Right lobe of liver (tissue), 6 donors: Measurements from ENCODE around the gene IPMK. TPM values are rescaled to one million over a fixed set of nuclear protein-coding genes. Genes with fewer than 3 reads are reported as not detected.

Experiments
- ATAC-seq, 4 donors: fragments of 200-7000 bp; cut with Tn5 transposase; one replicate each; pipeline ENCODE4 v1.9.1; 2020; ENCODE audit warnings: mild to moderate bottlenecking in 4 of 4, moderate library complexity in 4 of 4
- DNase-seq, 3 donors: peaks; one replicate each; pipeline ENCODE4 v3.0.0-alpha.2; 2020
- H3K27ac ChIP-seq, 3 donors: fragments of 200-600 bp; one replicate each; pipeline ENCODE4 v1.8.0; 2022
- H3K27me3 ChIP-seq, 2 donors: fragments of 200-600 bp; one replicate each; pipeline ENCODE4 v1.8.0; 2022
- H3K36me3 ChIP-seq, 4 donors: fragments of 200-600 bp; sonication (generic) in 1 of 4; one replicate each; pipeline versions ENCODE4 v1.5.1 to v1.8.0; 2017 to 2022; ENCODE audit warnings: control low read depth in 1 of 4
- H3K4me1 ChIP-seq, 4 donors: fragments of 200-600 bp; sonication (generic) in 1 of 4; one replicate each; pipeline versions ENCODE4 v1.5.1 to v1.8.0; 2017 to 2022; ENCODE audit warnings: control low read depth in 1 of 4
- H3K4me3 ChIP-seq, 3 donors: fragments of 200-600 bp; one replicate each; pipeline ENCODE4 v1.8.0; 2022
- H3K9me3 ChIP-seq, 4 donors: fragments of 200-600 bp; sonication (generic) in 1 of 4; one replicate each; pipeline versions ENCODE4 v1.5.1 to v1.8.0; 2017 to 2022; ENCODE audit warnings: control low read depth in 1 of 4
- CTCF ChIP-seq, 4 donors: fragments of 200-600 bp in 3 of 4; fragments of 450-650 bp in 1 of 4; IDR thresholded peaks; one replicate each; pipeline versions ENCODE4 v1.5.1 to v1.8.0; 2016 to 2022; ENCODE audit warnings: antibody characterized with exemption in 4 of 4, mild to moderate bottlenecking in 2 of 4
- POLR2A ChIP-seq: fragments of 450-650 bp; IDR thresholded peaks from one replicate; pipeline ENCODE4 v1.6.1; 2017; ENCODE audit warnings: antibody characterized with exemption, mild to moderate bottlenecking
- intact Hi-C, 2 donors: fragments of 100-400 bp; cut with DNase I; formaldehyde crosslinking; loops; one replicate each; pipeline versions ENCODE4 v1.11.2 to v1.14.1; 2022
- total RNA-seq, 6 experiments: library from RNA; depleted of rRNA in 2 of 6; stranded (reverse); fragments of >200 nt in 2 of 6; fragmentation: NEBNext Ultra II Directional in 3 of 6; extraction: Animal tissue kit (Norgen Biotek cat#: 25700) in 3 of 6; gene quantifications; one replicate each; pipeline versions ENCODE4 v1.1.0 to v1.2.4, GENCODE V29; 2016 to 2023
- donor health status: DM: no; HTN: yes; CAD: no.
- donor health status: DM: no; HTN: no; CAD: no.
- donor health status: DM: no; HTN: no; CAD: no.
- donor health status: DM: no; HTN: yes; CAD: no.
- donor health status: DM: no; HTN: yes; CAD: no.

Gene IPMK
- total RNA-seq, 6 experiments from 2014 or later, result 2.8 to 8.1 (median 4.7) TPM

- H3K27ac ChIP-seq, result no peak overlapping the region
- intact Hi-C loops, result no loop called here
- DNase-seq (no peak), ATAC-seq (no peak)
- H3K27me3 ChIP-seq, result no peaks in the 10 kb centered on the region
- H3K36me3 ChIP-seq, result no peaks in the 10 kb centered on the region
- H3K4me3 ChIP-seq, result no peak overlapping the region
- H3K9me3 ChIP-seq, result no peaks in the 10 kb centered on the region
- no peak for TF ChIP-seq POLR2A
- no peak for TF ChIP-seq CTCF (IDR thresholded peaks at IDR 0.05)
- no peaks in the 10 kb centered on the region for H3K4me1 ChIP-seq
These were observed 123.8 kb downstream of the IPMK start for GRCh38 chr10:58143944-58144343.

Other genes starting within 250 kb of the IPMK start
- 10 to 100 TPM; 25.2 to 40.9 (median 26.4) TPM for gene CISD1, start 1.3 kb upstream of the IPMK start, total RNA-seq
- gene UBE2D1, start 67.1 kb upstream of the IPMK start, total RNA-seq, result 10 to 100 TPM in 1 of 6 experiments, 1 to 10 TPM in 5; 3.1 to 11.9 (median 6.6) TPM
- gene TFAM, start 117.5 kb upstream of the IPMK start, total RNA-seq, result 10 to 100 TPM; 15.2 to 23.0 (median 19.7) TPM
- gene BICC1, start 245.0 kb upstream of the IPMK start, total RNA-seq, result 1 to 10 TPM; 1.2 to 9.0 (median 2.3) TPM